GM18511 (cell line): ENCODE results near the gene CST8.

ENCODE experiments used
- ATAC-seq: cut with Tn5 transposase; IDR thresholded peaks from one replicate; pipeline ENCODE4 v1.9.1; 2021; ENCODE audit warnings: mild to moderate bottlenecking, moderate library complexity; ENCODE audit not compliant: unreplicated experiment

The CST8 gene

DNA sequence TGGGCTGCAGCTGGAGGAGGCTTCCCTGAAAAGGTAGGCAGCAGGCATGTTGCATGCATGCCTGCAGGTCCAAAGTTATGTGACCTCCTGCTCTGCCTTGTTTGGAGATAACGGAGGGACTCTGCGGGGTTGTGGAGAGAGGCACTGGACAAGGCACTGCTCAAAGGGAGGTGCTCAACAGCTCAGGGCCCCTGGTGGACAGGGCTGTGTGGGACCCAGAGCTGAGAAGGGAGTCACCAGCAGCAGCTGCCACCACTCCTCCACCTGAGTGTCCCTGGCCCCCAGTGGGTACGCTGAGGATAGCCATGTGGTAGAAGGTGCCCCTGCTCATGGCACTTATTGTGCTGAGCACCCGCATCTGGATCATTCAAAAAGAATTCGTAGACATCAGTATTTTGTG, 15.5 kb upstream of the CST8 start:
- ATAC-seq, result no peak

- no peak for ATAC-seq
Observed at GRCh38 chr20:23476015-23476754, 14.7 kb upstream of the CST8 start.

DNA sequence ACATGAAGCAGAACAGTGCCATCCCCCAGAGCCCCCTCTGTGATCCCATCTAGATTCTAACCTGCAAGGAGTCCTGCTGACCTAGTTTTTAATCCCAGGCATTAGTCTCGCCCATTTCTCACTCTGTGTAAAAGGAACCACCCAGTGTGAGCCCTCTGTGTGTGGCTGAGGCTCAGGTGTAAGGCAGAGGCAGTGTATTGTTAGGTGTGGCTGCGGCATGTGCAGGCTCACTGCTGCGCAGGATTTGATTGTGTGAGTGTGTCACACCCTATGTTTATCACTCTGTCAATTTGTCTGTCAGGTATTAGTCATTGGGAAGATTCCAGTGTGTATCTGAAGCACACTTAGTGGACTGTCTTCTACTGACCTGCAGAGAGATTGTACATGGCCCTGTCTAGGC, 13.7 kb upstream of the CST8 start:
- ATAC-seq, result no peak

DNA sequence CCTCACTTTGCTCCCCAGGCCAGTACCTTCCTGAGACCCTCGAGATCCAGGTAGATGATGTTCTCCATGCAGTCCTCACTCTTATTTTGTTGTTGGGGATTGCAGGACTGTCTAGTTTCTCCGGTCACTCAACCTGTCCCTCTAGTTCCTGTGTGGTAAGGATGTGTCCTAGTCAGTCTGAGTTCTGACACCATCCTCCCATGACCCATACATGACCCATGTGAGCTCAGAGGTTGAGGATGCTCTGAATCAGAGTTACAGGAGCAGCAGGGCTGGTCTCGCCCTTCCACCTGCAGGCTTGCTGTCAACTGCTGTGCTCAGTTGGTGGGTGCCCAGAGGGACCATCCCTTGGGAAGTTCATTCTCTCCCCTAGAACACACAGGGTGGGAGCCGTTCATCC, 11.9 kb upstream of the CST8 start:
- ATAC-seq, result no peak

- no peak for ATAC-seq
Observed at GRCh38 chr20:23482138-23482537, 8.8 kb upstream of the CST8 start.

DNA sequence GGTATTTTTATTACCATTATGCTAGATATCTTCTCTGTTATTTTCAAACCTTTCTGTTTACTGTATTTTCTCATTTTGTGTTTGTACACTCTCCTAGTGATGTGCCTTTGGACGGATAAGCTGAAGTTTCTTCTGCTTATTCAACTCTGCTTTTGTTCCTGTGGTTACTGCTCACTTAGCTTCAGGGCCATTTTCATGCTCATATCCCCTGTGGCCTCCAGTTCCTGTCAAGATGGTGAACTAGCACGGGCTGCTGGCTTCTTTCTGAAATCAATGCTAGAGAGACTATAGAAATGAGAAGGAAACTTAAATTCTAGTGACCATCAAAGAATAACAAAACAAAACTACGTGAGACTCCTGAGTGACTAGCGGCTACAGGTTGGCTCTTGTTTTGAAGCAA, 6.8 kb upstream of the CST8 start:
- no peak for ATAC-seq

GRCh38 chr20:23488470-23488869, 2.4 kb upstream of the CST8 start:
- ATAC-seq, result no peak

- no peak for ATAC-seq
Observed at GRCh38 chr20:23488996-23489395, 1.9 kb upstream of the CST8 start.

DNA sequence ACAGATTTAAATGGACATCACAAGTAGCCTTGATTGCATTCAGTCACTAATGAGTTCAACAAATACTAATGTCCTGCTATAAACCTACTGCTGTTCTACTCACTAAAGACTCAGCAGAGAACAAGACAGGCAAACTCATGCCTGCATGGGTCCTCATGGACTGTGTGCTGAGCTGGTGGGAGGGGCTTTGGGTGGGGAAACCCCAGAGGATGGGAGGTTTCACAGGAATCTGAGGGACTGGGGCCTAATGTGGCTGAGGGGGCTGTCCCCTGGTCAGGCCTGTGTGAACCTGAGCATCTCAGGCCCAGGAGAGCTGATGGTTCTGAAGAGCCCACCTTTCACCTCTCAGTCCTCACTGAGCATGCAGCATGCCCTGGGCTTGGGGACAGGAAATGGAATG, 1.4 kb downstream of the CST8 start:
- ATAC-seq, result no peak

DNA sequence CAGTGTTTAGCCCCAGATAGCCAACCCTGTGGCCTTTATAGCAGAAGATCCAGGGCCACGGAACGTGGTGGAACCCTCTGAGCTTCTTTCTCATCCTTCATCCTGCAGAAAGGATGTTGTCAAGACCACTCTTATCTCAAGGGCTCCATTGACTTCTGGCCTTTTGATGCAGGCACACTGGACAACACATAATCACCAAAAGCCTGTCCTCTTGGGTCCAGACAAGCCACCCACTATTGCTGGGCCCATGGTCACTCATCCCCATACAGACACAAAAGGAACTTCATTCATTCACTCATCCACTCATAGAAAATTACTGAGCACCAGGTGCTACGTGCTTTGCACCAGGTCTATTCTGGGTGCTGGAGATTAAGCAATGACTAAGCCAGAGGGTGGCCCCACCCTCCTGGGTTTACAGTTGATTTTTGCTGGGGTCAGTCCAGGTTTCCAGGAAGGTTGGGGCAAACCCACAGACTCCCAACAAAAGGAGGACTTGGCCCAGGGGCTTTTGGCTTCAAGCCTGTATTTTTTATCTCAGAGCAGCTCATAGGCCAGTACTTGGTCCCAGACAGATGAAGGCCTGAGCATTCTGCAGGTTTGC, 2.4 kb downstream of the CST8 start:
- ATAC-seq, result no peak

- ATAC-seq, result no peak
Observed at GRCh38 chr20:23497536-23497935, 6.6 kb downstream of the CST8 start.

- no peak for ATAC-seq
Observed at GRCh38 chr20:23501926-23502325, 11.0 kb downstream of the CST8 start.

- ATAC-seq, result no peak
Observed at GRCh38 chr20:23503649-23504048, 12.7 kb downstream of the CST8 start.

- no peak for ATAC-seq
Observed at GRCh38 chr20:23507346-23507745, 16.4 kb downstream of the CST8 start.

DNA sequence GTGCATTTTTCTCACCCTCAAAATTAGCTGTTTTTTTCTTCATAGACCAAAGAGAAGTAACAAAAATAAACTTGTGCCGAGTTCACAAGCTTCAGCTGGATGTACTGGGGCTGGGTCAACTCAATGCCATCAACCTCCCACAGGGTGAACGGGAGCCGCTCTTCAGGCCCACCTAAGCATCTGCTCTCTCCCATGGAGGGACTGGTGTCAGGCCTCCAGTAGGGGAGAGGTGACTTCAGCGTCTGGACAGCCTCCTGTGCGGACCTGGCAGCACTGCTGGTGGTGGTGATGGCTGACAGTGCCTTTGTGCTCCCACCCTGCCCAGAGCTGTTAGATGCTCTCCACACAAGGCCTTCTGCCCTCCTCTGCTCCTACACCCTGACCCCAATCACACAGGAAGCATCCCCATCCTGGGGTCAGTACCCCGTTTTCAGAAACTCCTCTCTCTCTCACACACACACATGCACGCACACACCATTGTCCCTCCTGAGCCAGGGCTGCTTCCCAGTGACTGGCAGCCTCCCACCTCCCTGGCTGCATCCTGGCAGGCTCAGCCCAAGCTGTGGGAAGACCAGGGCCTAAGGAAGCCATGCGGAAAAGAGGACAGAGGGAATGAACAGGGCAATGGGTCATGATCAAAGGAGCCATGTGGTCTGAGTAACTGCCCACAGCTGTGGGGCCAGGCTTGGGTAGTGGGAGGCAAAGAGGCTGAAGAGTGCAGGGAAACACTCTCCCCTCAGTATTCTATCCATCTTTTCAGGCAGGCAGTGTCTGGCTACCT, 17.7 kb downstream of the CST8 start:
- ATAC-seq, result no peak

DNA sequence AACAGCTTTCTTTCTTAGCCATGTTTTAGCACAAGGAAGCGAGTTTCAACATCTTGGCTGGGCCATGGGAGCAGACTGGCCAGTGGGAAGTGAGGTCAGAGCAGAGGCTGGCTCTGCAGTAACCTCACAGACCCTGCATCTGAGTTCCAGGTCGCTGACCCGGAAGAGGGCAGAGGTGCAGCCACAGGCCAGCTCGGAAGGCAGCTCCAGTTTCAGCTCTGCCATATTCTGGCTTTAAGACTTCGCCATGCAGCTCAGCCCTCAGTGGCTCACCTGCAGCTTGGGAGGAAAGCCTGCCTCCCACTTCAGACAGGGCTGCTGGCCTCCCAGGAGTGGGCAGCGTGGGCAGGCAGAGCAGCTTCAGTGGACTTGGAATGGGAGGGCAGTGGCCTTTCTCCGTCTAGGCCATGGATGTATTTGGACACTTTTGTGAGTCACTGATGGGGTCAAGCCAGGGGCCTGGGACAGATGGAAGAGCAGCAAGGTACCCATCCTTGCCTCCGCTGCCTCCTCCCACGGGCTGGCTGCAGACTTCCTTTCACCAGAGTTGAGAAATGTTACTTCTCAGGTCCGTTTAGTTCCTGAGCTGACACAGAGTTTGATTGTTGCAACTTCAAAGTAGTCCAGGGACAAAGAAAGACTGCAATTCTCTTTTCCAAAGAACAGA, 18.5 kb downstream of the CST8 start:
- no peak for ATAC-seq

GRCh38 chr20:23510000-23510590, 19.2 kb downstream of the CST8 start:
- ATAC-seq, result no peak

- peak; percentile 78 for ATAC-seq
Observed at GRCh38 chr20:23513164-23513563, 22.2 kb downstream of the CST8 start.

DNA sequence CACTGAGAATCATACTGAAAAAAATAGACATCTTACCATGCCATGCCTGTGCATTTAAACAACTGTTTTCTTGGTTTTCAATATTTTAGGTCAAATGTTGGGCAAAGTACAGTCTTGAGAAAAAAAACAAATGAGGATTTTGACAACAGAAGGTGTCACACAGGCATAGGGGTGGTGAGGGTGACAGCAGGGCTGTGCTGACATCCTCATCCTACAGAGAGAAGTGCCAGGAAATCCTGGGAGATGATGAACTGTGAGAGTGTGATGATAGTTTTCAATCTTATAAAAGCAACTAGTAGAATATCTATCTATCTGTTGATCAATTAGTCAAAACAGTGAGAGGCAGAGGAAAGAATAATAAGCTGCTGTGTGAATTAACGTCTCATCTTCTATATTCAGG, 23.9 kb downstream of the CST8 start:
- no peak for ATAC-seq

GRCh38 chr20:23515250-23515939, 24.5 kb downstream of the CST8 start:
- no peak for ATAC-seq

DNA sequence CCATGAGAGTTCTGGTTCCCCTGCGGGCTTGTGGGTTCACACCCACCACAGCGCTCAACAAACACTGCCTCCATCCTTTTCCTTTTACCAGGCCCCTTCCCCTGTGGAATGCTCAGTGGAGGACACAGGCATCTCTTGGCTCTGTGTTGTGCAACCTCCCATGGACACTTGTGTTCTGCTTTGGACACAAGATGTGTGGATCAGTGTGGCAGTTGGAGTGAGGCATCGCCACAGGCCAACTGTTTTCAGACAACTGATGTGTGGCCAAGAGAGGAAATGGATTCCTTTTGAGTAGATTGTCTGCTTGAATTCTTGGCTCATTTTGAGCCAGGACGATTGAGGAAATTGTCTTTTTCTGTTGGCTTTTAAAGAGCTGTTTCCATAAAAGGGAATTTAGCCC, 26.8 kb downstream of the CST8 start:
- ATAC-seq, result no peak
